Smooth muscle cell of the brain vasculature (primary cell): ENCODE results near the gene ASPHD2.
"Not testable (repeated sequence)": the region's sequence is repeated elsewhere in the genome, so short reads cannot be mapped to it uniquely, and the experiment has no call there.

Experiments
- DNase-seq: peaks from one replicate; pipeline ENCODE4 v3.0.0-alpha.2; 2012; ENCODE audit warnings: low read depth, low spot score

ASPHD2 gene

GRCh38 chr22:26416256-26416655, 12.8 kb upstream of the ASPHD2 start:
- DNase-seq: no peak

GRCh38 chr22:26416670-26417276, 12.3 kb upstream of the ASPHD2 start:
- peak; percentile 7 for DNase-seq

- DNase-seq: no peak
Observed at GRCh38 chr22:26417406-26417805, 11.7 kb upstream of the ASPHD2 start.

- no peak for DNase-seq
Observed at GRCh38 chr22:26418620-26419019, 10.4 kb upstream of the ASPHD2 start.

- DNase-seq: no peak
Observed at GRCh38 chr22:26426924-26427323, 2.1 kb upstream of the ASPHD2 start.

- no peak for DNase-seq
Observed at GRCh38 chr22:26429458-26430286, 612 bp downstream of the ASPHD2 start.

- DNase-seq: no peak
Observed at GRCh38 chr22:26430600-26430999, 1.5 kb downstream of the ASPHD2 start.

GRCh38 chr22:26431261-26431995, 2.4 kb downstream of the ASPHD2 start:
- peak; percentile 6 for DNase-seq

- DNase-seq: no peak
Observed at GRCh38 chr22:26432619-26433311, 3.7 kb downstream of the ASPHD2 start.

- no peak for DNase-seq
Observed at GRCh38 chr22:26433805-26434204, 4.7 kb downstream of the ASPHD2 start.

- no peak for DNase-seq
Observed at GRCh38 chr22:26435327-26436093, 6.5 kb downstream of the ASPHD2 start.

- DNase-seq: no peak
Observed at GRCh38 chr22:26436903-26437515, 7.9 kb downstream of the ASPHD2 start.

GRCh38 chr22:26437694-26438392, 8.8 kb downstream of the ASPHD2 start:
- no peak for DNase-seq

GRCh38 chr22:26438776-26439175, 9.7 kb downstream of the ASPHD2 start:
- DNase-seq: not testable (repeated sequence)

GRCh38 chr22:26439559-26439958, 10.5 kb downstream of the ASPHD2 start:
- DNase-seq: no peak

GRCh38 chr22:26442086-26442756, 13.2 kb downstream of the ASPHD2 start:
- no peak for DNase-seq

- no peak for DNase-seq
Observed at GRCh38 chr22:26443901-26444690, 15.0 kb downstream of the ASPHD2 start.

- no peak for DNase-seq
Observed at GRCh38 chr22:26444777-26445176, 15.7 kb downstream of the ASPHD2 start.
